Kidney (tissue), 14 donors: Measurements from ENCODE around the gene PSMB8. TPM values are rescaled to one million over a fixed set of nuclear protein-coding genes. Genes with fewer than 3 reads are reported as not detected.

Source experiments
- DNase-seq, 5 donors: peaks; one replicate each; pipeline ENCODE4 v3.0.0-alpha.2; 2013 to 2020
- FAIRE-seq: peaks from 2 replicates; lab custom pipeline; 2012; peaks lifted over from hg19 to GRCh38; lab: Jason Lieb, UNC
- H3K27ac ChIP-seq, 2 donors: one replicate each; pipeline ENCODE4 v1.7.0; 2013; ENCODE audit warnings: low read depth in 2 of 2, low read length in 2 of 2, inconsistent platforms in 1 of 2
- H3K27me3 ChIP-seq: one replicate; pipeline ENCODE4 v1.7.1; 2013; ENCODE audit warnings: low read length, inconsistent platforms; ENCODE audit not compliant: control insufficient read depth, insufficient read depth
- H3K36me3 ChIP-seq, 3 donors: one replicate each; pipeline versions ENCODE4 v1.7.0 to v1.7.1; 2013; ENCODE audit warnings: low read length in 3 of 3, control low read depth in 1 of 3, inconsistent platforms in 1 of 3; ENCODE audit not compliant: insufficient read depth in 3 of 3, control insufficient read depth in 2 of 3
- H3K4me1 ChIP-seq, 3 donors: one replicate each; pipeline versions ENCODE4 v1.7.0 to v1.7.1; 2013; ENCODE audit warnings: low read length in 3 of 3, inconsistent platforms in 1 of 3, low read depth in 1 of 3; ENCODE audit not compliant: control insufficient read depth in 2 of 3, insufficient read depth in 2 of 3
- H3K4me3 ChIP-seq, 3 donors: one replicate each; pipeline versions ENCODE4 v1.7.0 to v1.8.1; 2013; ENCODE audit warnings: low read length in 3 of 3, control low read depth in 1 of 3, inconsistent platforms in 1 of 3
- H3K9ac ChIP-seq, 3 donors: one replicate each; pipeline versions ENCODE4 v1.7.0 to v1.7.1; 2013; ENCODE audit warnings: low read length in 3 of 3, control low read depth in 1 of 3, inconsistent platforms in 1 of 3
- H3K9me3 ChIP-seq, 3 donors: one replicate each; pipeline versions ENCODE4 v1.7.0 to v1.7.1; 2013; ENCODE audit warnings: low read length in 3 of 3, control low read depth in 1 of 3, inconsistent platforms in 1 of 3; ENCODE audit not compliant: control insufficient read depth in 2 of 3, insufficient read depth in 1 of 3
- intact Hi-C: fragments of 100-400 bp; cut with DNase I; formaldehyde crosslinking; loops from one replicate; pipeline ENCODE4 v1.11.1; 2022
- polyA plus RNA-seq: library from polyadenylated mRNA; stranded (reverse); fragments of 350-450 nt; fragmentation: Illumina TruSeq; extraction: RNeasy Lipid Tissue Mini Kit (QIAGEN cat#74804); gene quantifications from one replicate; pipeline ENCODE4 v1.2.3, GENCODE V29; 2014; ENCODE audit warnings: low read depth, low replicate concordance; ENCODE audit not compliant: insufficient read depth
- total RNA-seq: library from RNA; stranded (reverse); fragmentation: NEBNext Ultra II Directional; extraction: Animal tissue kit (Norgen Biotek cat#: 25700); gene quantifications from one replicate; pipeline ENCODE4 v1.2.1, GENCODE V29; 2021
- TF ChIP-seq, protein P1 (sequence below): IDR thresholded peaks from 3 replicates; pipeline ENCODE4 v1.5.1; 2012; ENCODE audit warnings: mild to moderate bottlenecking, moderate library complexity, borderline replicate concordance; ENCODE audit not compliant: insufficient read depth; ENCODE audit errors: extremely low read depth
- donor health status: control.
- donor health status: control.
- donor health status: control.
- donor health status: control.
- donor health status: control.
- donor health status: DM: yes; HTN: yes; CAD: no.
- donor health status: Normal renal cell carcinoma (clear cell type).

PSMB8 gene
- total and polyA plus RNA-seq, 2 donors from 2014 or later = 79.6 to 90.6 TPM

GRCh38 chr6:32886681-32887383 is 43.0 kb upstream of the PSMB8 start:
- Histone ChIP-seq H3K9ac (no peak overlapping the region), H3K4me3 (no peak overlapping the region), H3K4me1 (peaks cover 0 to 4% (median 2%) of the 10 kb centered on the region in 3 donors), H3K27me3 (no peaks in the 10 kb centered on the region), H3K36me3 (no peaks in the 10 kb centered on the region), H3K9me3 (no peaks in the 10 kb centered on the region), H3K27ac (peak overlapping the region in 1 of 2 donors; percentile 5)
- TF ChIP-seq, protein P1, sequence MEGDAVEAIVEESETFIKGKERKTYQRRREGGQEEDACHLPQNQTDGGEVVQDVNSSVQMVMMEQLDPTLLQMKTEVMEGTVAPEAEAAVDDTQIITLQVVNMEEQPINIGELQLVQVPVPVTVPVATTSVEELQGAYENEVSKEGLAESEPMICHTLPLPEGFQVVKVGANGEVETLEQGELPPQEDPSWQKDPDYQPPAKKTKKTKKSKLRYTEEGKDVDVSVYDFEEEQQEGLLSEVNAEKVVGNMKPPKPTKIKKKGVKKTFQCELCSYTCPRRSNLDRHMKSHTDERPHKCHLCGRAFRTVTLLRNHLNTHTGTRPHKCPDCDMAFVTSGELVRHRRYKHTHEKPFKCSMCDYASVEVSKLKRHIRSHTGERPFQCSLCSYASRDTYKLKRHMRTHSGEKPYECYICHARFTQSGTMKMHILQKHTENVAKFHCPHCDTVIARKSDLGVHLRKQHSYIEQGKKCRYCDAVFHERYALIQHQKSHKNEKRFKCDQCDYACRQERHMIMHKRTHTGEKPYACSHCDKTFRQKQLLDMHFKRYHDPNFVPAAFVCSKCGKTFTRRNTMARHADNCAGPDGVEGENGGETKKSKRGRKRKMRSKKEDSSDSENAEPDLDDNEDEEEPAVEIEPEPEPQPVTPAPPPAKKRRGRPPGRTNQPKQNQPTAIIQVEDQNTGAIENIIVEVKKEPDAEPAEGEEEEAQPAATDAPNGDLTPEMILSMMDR = no peak
- intact Hi-C loops = no loop called here
- DNase-seq = peak in 2 of 5 donors; percentile 55 to 71
- FAIRE-seq = no peak

- intact Hi-C loops = no loop called here
- peak; percentile 88 for FAIRE-seq
- no peaks in the 10 kb centered on the region for H3K9me3 ChIP-seq
These were observed 41.9 kb upstream of the PSMB8 start for GRCh38 chr6:32885698-32886286.

DNA sequence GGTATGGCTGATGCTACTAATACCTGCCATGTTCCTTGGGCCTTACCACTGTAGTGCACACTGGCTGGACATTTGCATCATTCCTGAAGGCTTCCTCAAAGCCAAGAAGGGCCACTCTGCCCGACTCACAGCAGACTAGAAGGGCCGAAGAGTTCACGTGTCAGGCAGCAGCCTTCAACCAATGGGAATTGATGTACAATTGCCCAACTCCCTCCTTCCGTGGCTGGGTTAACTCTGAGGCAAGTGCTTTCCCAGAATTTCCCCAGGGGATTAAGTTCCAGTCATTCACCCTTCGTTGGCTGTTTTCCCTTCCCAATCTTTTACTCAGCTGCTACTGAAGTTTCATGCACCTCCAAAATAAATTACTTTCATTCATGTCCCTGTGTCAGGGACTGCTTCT is 39.9 kb upstream of the PSMB8 start:
- DNase-seq (peak in 2 of 5 donors; percentile 29 to 77), FAIRE-seq (no peak)
- no peaks in the 10 kb centered on the region for H3K9me3 ChIP-seq
- H3K36me3 ChIP-seq = no peaks in the 10 kb centered on the region
- intact Hi-C loops = no loop called here
- no peak overlapping the region for H3K9ac ChIP-seq
- TF ChIP-seq, protein P1 = no peak
- H3K4me1 ChIP-seq = peaks cover 0 to 4% (median 2%) of the 10 kb centered on the region in 3 donors
- H3K4me3 ChIP-seq = no peak overlapping the region
- H3K27ac ChIP-seq = no peak overlapping the region
- H3K27me3 ChIP-seq = peaks cover 11% of the 10 kb centered on the region

More at GRCh38 chr6:32885698-32886286, 41.9 kb upstream of the PSMB8 start:
- H3K4me1 ChIP-seq = peaks cover 0 to 4% (median 2%) of the 10 kb centered on the region in 3 donors
- DNase-seq = peak in 2 of 5 donors; percentile 83 to 92
- no peak overlapping the region for H3K4me3 ChIP-seq
- no peaks in the 10 kb centered on the region for H3K36me3 ChIP-seq
- H3K27me3 ChIP-seq = no peaks in the 10 kb centered on the region
- no peak overlapping the region for H3K9ac ChIP-seq
- no peak overlapping the region for H3K27ac ChIP-seq
- TF ChIP-seq, protein P1 = peak; percentile 63
